ENCODE results near the gene ZNF611.

- no peak for TF ChIP-seq CTCF (IDR thresholded peaks at IDR 0.05)
- no peak for TF ChIP-seq POLR2A (IDR thresholded peaks at IDR 0.05)
Measured at GRCh38 chr19:52658595-52658994, 76.2 kb downstream of the ZNF611 start.

Measured in right lobe of liver (tissue), 4 donors.